ENCODE measurements around the gene WDFY2. TPM values are rescaled to one million over a fixed set of nuclear protein-coding genes. Genes with fewer than 3 reads are reported as not detected.
A peak's percentile ranks its signal among the peaks of the same experiment; 100 is the strongest.

Gene WDFY2
- total RNA-seq, 4 donors from 2014 or later = 7.7 to 23.3 (median 18.2) TPM

- peaks cover 0 to 52% (median 9%) of the 10 kb centered on the region in 3 donors for H3K4me1 ChIP-seq
- intact Hi-C loops (cut with DNase I) = no loop called here
- no peaks in the 10 kb centered on the region for H3K9me3 ChIP-seq
- H3K36me3 ChIP-seq = peaks cover 0 to 11% (median 0%) of the 10 kb centered on the region in 3 donors
- no peak for TF ChIP-seq POLR2A (IDR thresholded peaks at IDR 0.05)
- TF ChIP-seq, protein P1, sequence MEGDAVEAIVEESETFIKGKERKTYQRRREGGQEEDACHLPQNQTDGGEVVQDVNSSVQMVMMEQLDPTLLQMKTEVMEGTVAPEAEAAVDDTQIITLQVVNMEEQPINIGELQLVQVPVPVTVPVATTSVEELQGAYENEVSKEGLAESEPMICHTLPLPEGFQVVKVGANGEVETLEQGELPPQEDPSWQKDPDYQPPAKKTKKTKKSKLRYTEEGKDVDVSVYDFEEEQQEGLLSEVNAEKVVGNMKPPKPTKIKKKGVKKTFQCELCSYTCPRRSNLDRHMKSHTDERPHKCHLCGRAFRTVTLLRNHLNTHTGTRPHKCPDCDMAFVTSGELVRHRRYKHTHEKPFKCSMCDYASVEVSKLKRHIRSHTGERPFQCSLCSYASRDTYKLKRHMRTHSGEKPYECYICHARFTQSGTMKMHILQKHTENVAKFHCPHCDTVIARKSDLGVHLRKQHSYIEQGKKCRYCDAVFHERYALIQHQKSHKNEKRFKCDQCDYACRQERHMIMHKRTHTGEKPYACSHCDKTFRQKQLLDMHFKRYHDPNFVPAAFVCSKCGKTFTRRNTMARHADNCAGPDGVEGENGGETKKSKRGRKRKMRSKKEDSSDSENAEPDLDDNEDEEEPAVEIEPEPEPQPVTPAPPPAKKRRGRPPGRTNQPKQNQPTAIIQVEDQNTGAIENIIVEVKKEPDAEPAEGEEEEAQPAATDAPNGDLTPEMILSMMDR (IDR thresholded peaks at IDR 0.05) = no peak
- H3K4me3 ChIP-seq = no peak overlapping the region
- DNase-seq = no peak
- 64 to 71% methylated on average over 6 of the region's 6 CpGs for WGBS, 2 donors
- H3K27me3 ChIP-seq = no peaks in the 10 kb centered on the region
- H3K27ac ChIP-seq = peak overlapping the region; percentile 28 to 75 (median 59)
These were observed 96.9 kb downstream of the WDFY2 start for GRCh38 chr13:51681037-51681678.

DNA sequence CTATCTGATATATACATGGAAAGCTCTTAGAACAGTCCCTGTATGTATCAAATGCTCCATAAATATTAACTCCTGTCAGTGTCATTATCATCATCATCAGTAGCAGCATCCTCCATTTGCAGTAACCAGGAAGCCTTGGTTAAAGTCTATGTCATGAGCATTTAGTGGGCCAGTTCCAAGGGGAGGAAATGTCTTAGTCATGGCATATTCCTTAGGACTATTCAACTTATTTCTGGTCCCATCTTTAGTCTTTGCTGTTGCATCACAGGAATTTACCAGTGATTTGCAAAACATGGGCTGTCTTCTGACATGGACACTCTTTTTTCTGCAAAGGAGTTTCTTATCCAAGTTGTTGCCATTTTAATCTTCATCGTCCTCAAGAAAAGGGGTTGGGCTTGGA, 98.4 kb downstream of the WDFY2 start:
- H3K9me3 ChIP-seq = no peaks in the 10 kb centered on the region
- peaks cover 0 to 46% (median 9%) of the 10 kb centered on the region in 3 donors for H3K4me1 ChIP-seq
- intact Hi-C loops (cut with DNase I) = no loop called here
- no peak overlapping the region for H3K4me3 ChIP-seq
- H3K27me3 ChIP-seq = no peaks in the 10 kb centered on the region
- H3K27ac ChIP-seq = peak overlapping the region in 2 of 4 donors; percentile 25 to 57
- WGBS, 2 donors = 100% methylated on average over 1 of the region's 1 CpG
- DNase-seq = no peak
- TF ChIP-seq, protein P1 (IDR thresholded peaks at IDR 0.05) = no peak
- no peak for TF ChIP-seq POLR2A (IDR thresholded peaks at IDR 0.05)
- H3K36me3 ChIP-seq = peaks cover 0 to 11% (median 0%) of the 10 kb centered on the region in 3 donors

DNA sequence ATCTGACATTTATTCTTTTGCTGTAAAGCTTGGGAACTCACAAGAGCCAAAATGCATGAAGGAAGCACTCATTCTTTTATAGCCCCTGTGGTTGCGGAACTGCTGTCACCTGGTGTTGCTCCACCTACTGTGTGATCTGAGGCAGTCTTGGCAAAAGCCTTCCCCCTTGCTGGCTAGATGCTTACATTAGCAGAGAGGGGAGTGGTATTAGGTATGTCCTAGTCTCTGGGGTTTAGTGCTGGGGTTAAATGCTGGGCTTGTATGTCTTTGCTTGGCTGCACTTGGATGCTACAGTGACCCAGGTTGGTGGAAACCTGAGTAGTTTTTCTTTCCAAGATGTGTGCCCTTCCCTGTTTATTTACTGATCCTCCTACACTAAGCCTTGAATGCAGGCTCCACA, 99.3 kb downstream of the WDFY2 start:
- H3K36me3 ChIP-seq = peaks cover 0 to 11% (median 0%) of the 10 kb centered on the region in 3 donors
- no peak overlapping the region for H3K4me3 ChIP-seq
- intact Hi-C loops (cut with DNase I) = no loop called here
- 86 to 100% methylated on average over 1 of the region's 1 CpG for WGBS, 2 donors
- no peak for DNase-seq
- H3K4me1 ChIP-seq = peaks cover 0 to 46% (median 9%) of the 10 kb centered on the region in 3 donors
- no peak for TF ChIP-seq POLR2A (IDR thresholded peaks at IDR 0.05)
- TF ChIP-seq, protein P1 (IDR thresholded peaks at IDR 0.05) = no peak
- H3K9me3 ChIP-seq = no peaks in the 10 kb centered on the region
- no peaks in the 10 kb centered on the region for H3K27me3 ChIP-seq
- H3K27ac ChIP-seq = peak overlapping the region; percentile 25 to 40 (median 34)

DNA sequence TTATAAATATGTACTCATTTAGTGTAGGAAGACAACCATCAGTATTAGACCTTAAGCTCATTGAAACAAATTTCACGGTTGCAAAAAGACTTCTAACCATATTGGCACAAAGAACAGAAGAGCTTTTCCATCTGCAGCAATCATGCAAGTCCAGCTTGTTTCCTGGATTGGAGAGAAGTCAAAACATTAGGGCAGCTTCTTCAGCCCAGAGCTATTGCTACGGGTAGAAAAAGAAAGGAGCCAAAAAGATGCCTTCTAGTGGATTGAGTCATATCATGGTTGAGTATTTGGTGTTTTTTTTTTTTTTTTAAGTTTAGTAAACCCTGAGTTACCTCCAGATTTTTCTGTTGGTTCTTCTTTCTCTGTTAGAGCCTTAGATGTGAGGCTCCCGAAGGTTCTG, 99.8 kb downstream of the WDFY2 start:
- H3K27ac ChIP-seq = peak overlapping the region in 3 of 4 donors; percentile 25 to 40 (median 39)
- no peak for TF ChIP-seq POLR2A (IDR thresholded peaks at IDR 0.05)
- TF ChIP-seq, protein P1 (IDR thresholded peaks at IDR 0.05) = no peak
- H3K9me3 ChIP-seq = no peaks in the 10 kb centered on the region
- peaks cover 0 to 46% (median 9%) of the 10 kb centered on the region in 3 donors for H3K4me1 ChIP-seq
- H3K36me3 ChIP-seq = peaks cover 0 to 11% (median 0%) of the 10 kb centered on the region in 3 donors
- DNase-seq = no peak
- intact Hi-C loops (cut with DNase I) = no loop called here
- no peak overlapping the region for H3K4me3 ChIP-seq
- no peaks in the 10 kb centered on the region for H3K27me3 ChIP-seq
- whole genome bisulfite sequencing, 2 donors = 53 to 57% methylated on average over 3 of the region's 3 CpGs

GRCh38 chr13:51687947-51688714, 103.9 kb downstream of the WDFY2 start:
- Histone ChIP-seq H3K4me3 (no peak overlapping the region), H3K36me3 (no peaks in the 10 kb centered on the region), H3K27ac (no peak overlapping the region), H3K4me1 (peaks cover 0 to 16% (median 4%) of the 10 kb centered on the region in 3 donors), H3K9me3 (no peaks in the 10 kb centered on the region), H3K27me3 (no peaks in the 10 kb centered on the region)
- TF ChIP-seq POLR2A (IDR thresholded peaks at IDR 0.05) = no peak
- TF ChIP-seq, protein P1 (IDR thresholded peaks at IDR 0.05) = no peak
- WGBS, 2 donors = 95 to 96% methylated on average over 5 of the region's 5 CpGs
- no peak for DNase-seq
- intact Hi-C loops (cut with DNase I) = no loop called here
